A673 (cell line): ENCODE results near the gene NEURL1. TPM values are rescaled to one million over a fixed set of nuclear protein-coding genes. Genes with fewer than 3 reads are reported as not detected.
A peak's percentile ranks its signal among the peaks of the same experiment; 100 is the strongest.

ENCODE experiments used
- BruUV-seq: library from RNA; stranded (reverse); fragments of 400-500 nt; replicated peaks from 2 replicates; lab custom pipeline; 2021; lab: Mats Ljungman, UMichigan
- CTCF ChIA-PET: fragments of 300-600 bp; sonication (Branson Sonifier 250); formaldehyde crosslinking; loops from one replicate; lab custom pipeline; 2022; ENCODE audit warnings: antibody characterized with exemption; lab: Charles Lee
- POLR2A ChIA-PET: fragments of 300-600 bp; sonication (Branson Sonifier 250); formaldehyde crosslinking; loops from one replicate; lab custom pipeline; 2022; ENCODE audit warnings: antibody characterized with exemption; ENCODE audit not compliant: low non-redundant PET; lab: Charles Lee
- DNase-seq: peaks from one replicate; pipeline ENCODE4 v3.0.0-alpha.2; 2015; ENCODE audit warnings: low spot score
- H3K27ac ChIP-seq: fragments of 200-600 bp; sonication (generic); 2 replicates; pipeline ENCODE4 v1.5.1; 2016; ENCODE audit warnings: mixed run types, low read depth, mild to moderate bottlenecking, mixed read lengths, antibody characterized with exemption, low read length; ENCODE audit not compliant: poor library complexity, severe bottlenecking
- H3K27me3 ChIP-seq: fragments of 200-600 bp; sonication (generic); replicated peaks from 2 replicates; pipeline ENCODE4 v1.6.1; 2017; ENCODE audit warnings: mixed run types, low read depth, mild to moderate bottlenecking, mixed read lengths, antibody characterized with exemption, low read length; ENCODE audit not compliant: insufficient read depth, poor library complexity
- H3K36me3 ChIP-seq: fragments of 200-600 bp; sonication (generic); 2 replicates; pipeline ENCODE4 v1.6.1; 2016; ENCODE audit warnings: mixed run types, mild to moderate bottlenecking, mixed read lengths, antibody characterized with exemption, low read length; ENCODE audit not compliant: insufficient read depth, poor library complexity, severe bottlenecking
- H3K4me1 ChIP-seq: fragments of 200-600 bp; sonication (generic); 2 replicates; pipeline ENCODE4 v1.6.1; 2017; ENCODE audit warnings: mixed run types, mild to moderate bottlenecking, mixed read lengths, antibody characterized with exemption, low read length; ENCODE audit not compliant: insufficient read depth, poor library complexity, severe bottlenecking
- H3K4me3 ChIP-seq: fragments of 200-600 bp; sonication (generic); 2 replicates; pipeline ENCODE4 v1.5.1; 2016; ENCODE audit warnings: low read depth, mixed run types, mild to moderate bottlenecking, mixed read lengths, low read length; ENCODE audit not compliant: poor library complexity, severe bottlenecking
- H3K9me3 ChIP-seq: fragments of 200-600 bp; sonication (generic); 2 replicates; pipeline ENCODE4 v1.6.1; 2016; ENCODE audit warnings: mixed run types, low read depth, mild to moderate bottlenecking, mixed read lengths, antibody characterized with exemption, low read length; ENCODE audit not compliant: poor library complexity, severe bottlenecking
- EZH2 ChIP-seq: fragments of 200-600 bp; sonication (generic); IDR thresholded peaks from 2 replicates; pipeline ENCODE4 v1.6.1; 2017; ENCODE audit warnings: borderline replicate concordance, low read depth, mild to moderate bottlenecking, mixed read lengths, antibody characterized with exemption, low read length; ENCODE audit not compliant: poor library complexity, severe bottlenecking
- intact Hi-C: fragments of 100-400 bp; cut with micrococcal nuclease; formaldehyde crosslinking; loops from one replicate; pipeline ENCODE4 v1.10.0; 2022; ENCODE audit not compliant: unreplicated experiment
- total RNA-seq: library from RNA; stranded (reverse); gene quantifications from 2 replicates; pipeline ENCODE4 v1.2.3, GENCODE V29; 2021
- TF ChIP-seq, protein P1 (sequence below): fragments of 300-800, 200-600 bp; sonication (generic); conservative IDR thresholded peaks from 2 replicates; pipeline ENCODE4 v1.5.1; 2017; ENCODE audit warnings: low read depth, mild to moderate bottlenecking, antibody characterized with exemption, low read length, moderate library complexity, mixed read lengths

NEURL1 gene
- total RNA-seq, 1 experiment from 2014 or later = 0.52 TPM

DNA sequence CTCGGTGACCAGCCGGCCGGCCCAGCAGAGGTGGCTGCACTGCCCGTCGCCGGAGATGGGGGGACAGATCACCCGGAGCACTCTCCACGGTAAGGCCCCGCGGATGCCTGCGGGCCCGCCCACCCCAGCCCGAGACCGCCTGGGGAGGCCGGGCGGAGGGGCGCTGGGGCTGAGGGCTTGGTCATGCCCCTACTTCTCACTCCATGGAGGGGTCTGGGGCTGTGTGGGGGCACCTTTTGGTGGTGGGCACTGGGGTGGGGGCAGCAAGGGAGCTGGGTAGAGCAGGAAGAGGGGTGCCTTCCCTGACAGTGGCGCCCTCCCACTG is 61.8 kb downstream of the NEURL1 start:
- POLR2A ChIA-PET = no interaction called here
- no peak for DNase-seq
- H3K27me3 ChIP-seq = no peaks in the 10 kb centered on the region
- no peaks in the 10 kb centered on the region for H3K4me1 ChIP-seq
- intact Hi-C loops = no loop called here
- peak overlapping the region; percentile 47 for H3K4me3 ChIP-seq
- no peaks in the 10 kb centered on the region for H3K9me3 ChIP-seq
- CTCF ChIA-PET = no interaction called here
- H3K27ac ChIP-seq = no peak overlapping the region
- TF ChIP-seq EZH2 = no peak
- TF ChIP-seq, protein P1, sequence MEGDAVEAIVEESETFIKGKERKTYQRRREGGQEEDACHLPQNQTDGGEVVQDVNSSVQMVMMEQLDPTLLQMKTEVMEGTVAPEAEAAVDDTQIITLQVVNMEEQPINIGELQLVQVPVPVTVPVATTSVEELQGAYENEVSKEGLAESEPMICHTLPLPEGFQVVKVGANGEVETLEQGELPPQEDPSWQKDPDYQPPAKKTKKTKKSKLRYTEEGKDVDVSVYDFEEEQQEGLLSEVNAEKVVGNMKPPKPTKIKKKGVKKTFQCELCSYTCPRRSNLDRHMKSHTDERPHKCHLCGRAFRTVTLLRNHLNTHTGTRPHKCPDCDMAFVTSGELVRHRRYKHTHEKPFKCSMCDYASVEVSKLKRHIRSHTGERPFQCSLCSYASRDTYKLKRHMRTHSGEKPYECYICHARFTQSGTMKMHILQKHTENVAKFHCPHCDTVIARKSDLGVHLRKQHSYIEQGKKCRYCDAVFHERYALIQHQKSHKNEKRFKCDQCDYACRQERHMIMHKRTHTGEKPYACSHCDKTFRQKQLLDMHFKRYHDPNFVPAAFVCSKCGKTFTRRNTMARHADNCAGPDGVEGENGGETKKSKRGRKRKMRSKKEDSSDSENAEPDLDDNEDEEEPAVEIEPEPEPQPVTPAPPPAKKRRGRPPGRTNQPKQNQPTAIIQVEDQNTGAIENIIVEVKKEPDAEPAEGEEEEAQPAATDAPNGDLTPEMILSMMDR = no peak
- H3K36me3 ChIP-seq = no peaks in the 10 kb centered on the region
- BruUV-seq = no TSS peak

DNA sequence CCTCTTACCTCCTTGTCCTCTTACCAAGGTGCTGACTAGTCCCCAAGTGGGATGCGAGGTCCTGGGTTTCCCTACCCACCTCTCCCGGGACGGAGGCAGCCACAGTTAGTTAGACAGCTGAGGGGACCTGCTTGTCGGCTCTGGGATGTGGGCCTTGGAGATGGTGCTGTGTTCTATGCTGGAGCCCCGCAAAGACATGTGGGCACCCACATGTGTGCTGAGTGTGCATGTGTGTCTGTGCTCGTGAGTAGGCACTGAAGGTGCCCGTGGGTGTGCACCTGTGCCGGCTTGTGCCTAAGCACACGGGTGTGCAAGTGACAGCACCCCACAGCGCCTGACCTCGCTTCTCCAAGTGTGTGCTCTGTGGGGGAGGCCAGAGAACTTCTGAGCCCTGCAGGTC is 62.2 kb downstream of the NEURL1 start:
- TF ChIP-seq, protein P1 = no peak
- no peak for TF ChIP-seq EZH2
- POLR2A ChIA-PET = no interaction called here
- Histone ChIP-seq H3K36me3 (no peaks in the 10 kb centered on the region), H3K4me1 (no peaks in the 10 kb centered on the region), H3K9me3 (no peaks in the 10 kb centered on the region), H3K27ac (no peak overlapping the region), H3K27me3 (no peaks in the 10 kb centered on the region), H3K4me3 (peak overlapping the region; percentile 47)
- intact Hi-C loops = no loop called here
- CTCF ChIA-PET = no interaction called here
- no peak for DNase-seq
- no TSS peak for BruUV-seq

DNA sequence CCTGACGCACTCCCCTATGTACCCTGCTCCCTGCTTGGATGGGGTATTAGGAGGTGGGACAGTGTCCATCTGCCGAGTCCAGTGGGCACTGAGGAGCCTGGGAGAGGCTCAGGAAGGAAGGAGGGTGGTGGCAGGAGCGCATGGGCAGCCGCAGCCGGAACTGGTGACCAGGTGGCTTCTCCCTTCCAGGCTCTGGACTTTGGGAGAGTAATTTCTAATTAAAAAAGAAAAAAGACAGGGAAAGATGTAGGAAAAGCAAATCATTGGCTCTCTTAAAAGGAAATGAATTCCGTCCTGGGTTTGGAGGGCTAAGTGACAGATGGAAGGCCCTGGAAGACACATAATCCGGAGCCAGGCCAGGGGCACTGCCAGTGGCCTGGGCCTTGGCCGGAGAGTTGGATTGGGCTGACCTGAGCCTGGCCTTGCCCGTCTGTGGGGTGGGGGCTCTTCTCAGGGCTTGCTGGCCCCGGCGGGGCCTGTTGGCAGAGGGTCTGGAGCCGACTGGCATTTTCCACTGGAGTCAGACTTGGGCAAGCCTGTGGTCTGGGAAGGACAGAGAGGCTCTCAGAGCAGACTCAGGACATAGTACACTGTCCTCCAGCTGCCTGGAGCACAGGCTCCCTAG is 63.0 kb downstream of the NEURL1 start:
- Histone ChIP-seq H3K36me3 (no peaks in the 10 kb centered on the region), H3K27me3 (no peaks in the 10 kb centered on the region), H3K9me3 (no peaks in the 10 kb centered on the region), H3K4me3 (no peak overlapping the region), H3K4me1 (no peaks in the 10 kb centered on the region), H3K27ac (no peak overlapping the region)
- TF ChIP-seq EZH2 = no peak
- TF ChIP-seq, protein P1 = no peak
- intact Hi-C loops = no loop called here
- BruUV-seq = no TSS peak
- POLR2A ChIA-PET = no interaction called here
- CTCF ChIA-PET = no interaction called here
- DNase-seq = no peak
